Panc1 (cell line): ENCODE measurements around the gene EMID1. TPM values are rescaled to one million over a fixed set of nuclear protein-coding genes. Genes with fewer than 3 reads are reported as not detected.
"Not testable (repeated sequence)": the region's sequence is repeated elsewhere in the genome, so short reads cannot be mapped to it uniquely, and the experiment has no call there.

Experiments
- ATAC-seq: fragments of 200-7000 bp; cut with Tn5 transposase; 2 replicates; pipeline ENCODE4 v1.9.1; 2020; ENCODE audit warnings: mild to moderate bottlenecking, moderate library complexity
- BruUV-seq: library from RNA; stranded (reverse); fragments of 400-500 nt; replicated peaks from 2 replicates; lab custom pipeline; 2021; lab: Mats Ljungman, UMichigan
- CTCF ChIA-PET: fragments of 300-600 bp; sonication (Branson Sonifier 250); formaldehyde crosslinking; loops from one replicate; lab custom pipeline; 2022; ENCODE audit warnings: antibody characterized with exemption; lab: Charles Lee
- POLR2A ChIA-PET: fragments of 300-600 bp; sonication (Branson Sonifier 250); formaldehyde crosslinking; loops from one replicate; lab custom pipeline; 2022; ENCODE audit warnings: antibody characterized with exemption; lab: Charles Lee
- DNase-seq: peaks from one replicate; pipeline ENCODE4 v3.0.0-alpha.2; 2010; ENCODE audit warnings: low read depth, low spot score
- H3K27ac ChIP-seq: 2 replicates; pipeline ENCODE4 v1.5.1; 2011; ENCODE audit warnings: mild to moderate bottlenecking, low read length, inconsistent platforms
- H3K27me3 ChIP-seq: fragments of 200-500 bp; sonication (Bioruptor generic); 2 replicates; pipeline ENCODE4 v1.6.0; 2014; ENCODE audit warnings: low read length, inconsistent platforms; ENCODE audit not compliant: control insufficient read depth, insufficient read depth
- H3K36me3 ChIP-seq: fragments of 200-500 bp; sonication (Bioruptor generic); 2 replicates; pipeline ENCODE4 v1.5.1; 2014; ENCODE audit warnings: inconsistent platforms, mild to moderate bottlenecking, low read length, moderate library complexity; ENCODE audit not compliant: control insufficient read depth, insufficient read depth
- H3K4me1 ChIP-seq: 2 replicates; pipeline ENCODE4 v1.5.1; 2011; ENCODE audit warnings: inconsistent platforms, mild to moderate bottlenecking, low read length, moderate library complexity; ENCODE audit not compliant: control insufficient read depth, insufficient read depth
- H3K4me3 ChIP-seq, 2 experiments: 2 replicates each; pipeline ENCODE4 v1.5.1; 2011 to 2012; ENCODE audit warnings: low read depth in 2 of 2, low read length in 2 of 2, mild to moderate bottlenecking in 2 of 2, inconsistent platforms in 1 of 2, moderate library complexity in 1 of 2
- H3K9me3 ChIP-seq: fragments of 200-500 bp; sonication (Bioruptor generic); 2 replicates; pipeline ENCODE4 v1.5.1; 2014; ENCODE audit warnings: low read depth, mild to moderate bottlenecking, inconsistent platforms, low read length, moderate library complexity; ENCODE audit not compliant: control insufficient read depth, insufficient read depth
- CTCF ChIP-seq: fragments of 450-650 bp; IDR thresholded peaks from 2 replicates; pipeline ENCODE4 v1.5.1; 2017; ENCODE audit warnings: mild to moderate bottlenecking
- POLR2AphosphoS5 ChIP-seq: IDR thresholded peaks from 2 replicates; pipeline ENCODE4 v1.6.1; 2012; ENCODE audit warnings: mild to moderate bottlenecking, low read depth, low read length, moderate library complexity
- SIN3A ChIP-seq: IDR thresholded peaks from 2 replicates; pipeline ENCODE4 v1.6.1; 2012; ENCODE audit warnings: low read depth, mild to moderate bottlenecking, low read length, moderate library complexity, borderline replicate concordance; ENCODE audit not compliant: insufficient read depth
- TCF7L2 ChIP-seq: IDR thresholded peaks from 2 replicates; pipeline ENCODE4 v1.6.1; 2011; ENCODE audit warnings: mild to moderate bottlenecking, low read depth, low read length, inconsistent platforms
- in situ Hi-C: cut with HindIII; loops from 2 replicates; pipeline ENCODE4 v1.10.0; 2016; ENCODE audit warnings: low sequenced_read_pairs, low pct_unique_long_range_greater_than_20kb
- intact Hi-C: fragments of 100-400 bp; cut with micrococcal nuclease; formaldehyde crosslinking; loops from one replicate; pipeline ENCODE4 v1.10.0; 2022; ENCODE audit not compliant: unreplicated experiment
- total RNA-seq: library from RNA; stranded (reverse); gene quantifications from one replicate; pipeline ENCODE4 v1.2.1, GENCODE V29; 2021; ENCODE audit not compliant: unreplicated experiment
- TF ChIP-seq, protein P1 (sequence below), 2 experiments: IDR thresholded peaks; 2 replicates each; pipeline ENCODE4 v1.6.1; 2011 to 2012; ENCODE audit warnings: low read depth in 2 of 2, control low read depth in 1 of 2, low read length in 1 of 2, mild to moderate bottlenecking in 1 of 2, moderate library complexity in 1 of 2; ENCODE audit not compliant: insufficient read depth in 1 of 2

EMID1 gene
- total RNA-seq, 1 experiment from 2014 or later, result 1.1 TPM

DNA sequence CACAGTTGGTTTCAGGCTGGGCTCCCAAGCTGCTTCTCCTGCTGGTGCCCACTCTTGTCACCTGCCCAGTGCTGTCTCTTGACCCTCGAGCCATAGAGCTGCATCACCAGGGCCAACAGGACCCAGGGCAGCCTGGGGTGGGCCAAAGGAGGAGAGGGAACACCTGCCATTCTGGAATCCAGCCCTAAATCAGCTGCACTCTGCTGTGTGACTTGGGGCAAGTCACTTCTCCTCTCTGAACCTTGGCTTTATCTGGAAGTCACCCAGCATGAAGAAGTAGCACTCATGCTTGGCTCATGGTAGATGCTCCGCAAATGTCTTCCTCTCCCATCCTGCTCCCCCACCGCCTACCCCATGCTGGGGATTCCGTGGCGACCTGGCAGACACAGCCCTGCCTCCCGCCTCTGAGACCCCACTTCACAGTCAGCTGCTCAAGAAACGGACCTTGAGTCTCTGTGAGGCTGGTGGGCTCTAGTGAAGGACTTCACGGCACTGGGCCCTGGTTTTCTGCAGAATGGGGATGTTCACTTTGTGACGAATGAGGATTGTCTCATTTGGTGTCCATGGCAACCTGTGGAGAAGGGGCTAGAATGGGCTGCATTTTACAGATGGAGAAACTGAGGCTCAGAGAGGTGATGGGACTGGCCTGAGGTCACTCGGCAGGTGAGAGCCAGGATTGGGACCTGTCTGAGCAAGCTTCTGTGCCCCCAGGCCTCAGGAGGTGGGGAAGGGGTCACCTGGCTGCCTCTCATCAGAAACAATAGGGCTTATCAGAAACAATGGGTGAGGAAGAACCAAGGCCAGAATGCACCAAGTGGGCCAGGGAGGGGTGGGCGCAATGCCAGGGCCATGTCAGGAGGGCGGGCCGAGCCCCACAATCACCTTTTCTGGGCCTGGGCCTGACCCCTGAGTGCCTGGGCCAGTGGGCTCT lies 12.4 kb downstream of the EMID1 start:
- Histone ChIP-seq H3K27ac (no peak overlapping the region), H3K27me3 (no peaks in the 10 kb centered on the region), H3K4me3 (no peak overlapping the region), H3K36me3 (no peaks in the 10 kb centered on the region), H3K4me1 (peaks cover 8% of the 10 kb centered on the region), H3K9me3 (no peaks in the 10 kb centered on the region)
- no peak for ATAC-seq
- in situ Hi-C loops, result no loop called here
- BruUV-seq, result no TSS peak
- intact Hi-C loops, result no loop called here
- DNase-seq, result no peak
- TF ChIP-seq TCF7L2 (no peak), CTCF (no peak), POLR2AphosphoS5 (no peak), SIN3A (no peak)
- TF ChIP-seq, protein P1, sequence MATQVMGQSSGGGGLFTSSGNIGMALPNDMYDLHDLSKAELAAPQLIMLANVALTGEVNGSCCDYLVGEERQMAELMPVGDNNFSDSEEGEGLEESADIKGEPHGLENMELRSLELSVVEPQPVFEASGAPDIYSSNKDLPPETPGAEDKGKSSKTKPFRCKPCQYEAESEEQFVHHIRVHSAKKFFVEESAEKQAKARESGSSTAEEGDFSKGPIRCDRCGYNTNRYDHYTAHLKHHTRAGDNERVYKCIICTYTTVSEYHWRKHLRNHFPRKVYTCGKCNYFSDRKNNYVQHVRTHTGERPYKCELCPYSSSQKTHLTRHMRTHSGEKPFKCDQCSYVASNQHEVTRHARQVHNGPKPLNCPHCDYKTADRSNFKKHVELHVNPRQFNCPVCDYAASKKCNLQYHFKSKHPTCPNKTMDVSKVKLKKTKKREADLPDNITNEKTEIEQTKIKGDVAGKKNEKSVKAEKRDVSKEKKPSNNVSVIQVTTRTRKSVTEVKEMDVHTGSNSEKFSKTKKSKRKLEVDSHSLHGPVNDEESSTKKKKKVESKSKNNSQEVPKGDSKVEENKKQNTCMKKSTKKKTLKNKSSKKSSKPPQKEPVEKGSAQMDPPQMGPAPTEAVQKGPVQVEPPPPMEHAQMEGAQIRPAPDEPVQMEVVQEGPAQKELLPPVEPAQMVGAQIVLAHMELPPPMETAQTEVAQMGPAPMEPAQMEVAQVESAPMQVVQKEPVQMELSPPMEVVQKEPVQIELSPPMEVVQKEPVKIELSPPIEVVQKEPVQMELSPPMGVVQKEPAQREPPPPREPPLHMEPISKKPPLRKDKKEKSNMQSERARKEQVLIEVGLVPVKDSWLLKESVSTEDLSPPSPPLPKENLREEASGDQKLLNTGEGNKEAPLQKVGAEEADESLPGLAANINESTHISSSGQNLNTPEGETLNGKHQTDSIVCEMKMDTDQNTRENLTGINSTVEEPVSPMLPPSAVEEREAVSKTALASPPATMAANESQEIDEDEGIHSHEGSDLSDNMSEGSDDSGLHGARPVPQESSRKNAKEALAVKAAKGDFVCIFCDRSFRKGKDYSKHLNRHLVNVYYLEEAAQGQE (IDR thresholded peaks at IDR 0.05; ENCODE audit: insufficient read depth in 1 of 2, low read depth in 2 of 2, low read length in 1 of 2), result no peak
- POLR2A ChIA-PET, result no interaction called here
- CTCF ChIA-PET, result no interaction called here

DNA sequence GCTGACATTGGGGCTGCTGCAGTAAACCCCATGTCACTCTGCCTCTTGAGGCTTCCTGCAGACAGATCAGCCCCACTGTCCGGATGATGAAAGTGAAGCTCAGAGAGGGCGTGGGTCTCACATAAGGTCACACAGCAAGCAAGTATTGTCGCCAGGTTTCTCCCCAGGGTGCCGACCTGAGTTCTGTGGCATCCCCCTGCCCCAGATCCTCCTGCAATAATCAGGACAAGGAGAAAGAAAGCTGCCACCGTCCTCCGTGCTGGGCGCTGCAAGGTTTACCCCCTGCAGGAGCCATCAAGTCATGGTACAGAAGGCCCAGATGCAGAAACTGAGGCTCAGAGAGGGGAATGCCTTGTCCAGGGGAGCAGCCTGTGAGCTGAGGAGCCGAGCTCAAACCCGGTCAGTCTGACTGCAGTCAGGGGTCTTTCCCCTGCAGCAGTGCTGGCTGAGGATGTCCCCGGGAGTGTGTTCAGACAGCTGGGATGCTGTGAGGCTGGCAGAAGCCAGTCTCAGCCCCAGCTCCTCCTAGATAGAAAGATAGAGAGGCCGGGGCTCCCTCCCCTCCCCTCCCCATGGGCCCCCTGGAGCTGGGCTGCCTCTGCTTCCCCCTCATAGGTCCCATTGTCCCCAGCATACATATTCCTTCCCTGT lies 13.2 kb downstream of the EMID1 start:
- no TSS peak for BruUV-seq
- no peak overlapping the region for H3K4me3 ChIP-seq
- no peaks in the 10 kb centered on the region for H3K9me3 ChIP-seq
- H3K4me1 ChIP-seq, result peaks cover 8% of the 10 kb centered on the region
- ChIA-PET POLR2A (interaction anchor here (0.5 to 0.6 kb wide), 2 partner anchors 11 to 96 kb away, joined by 4 to 12 read pairs; no protein-coding TSS in a partner anchor), CTCF (no interaction called here)
- no peaks in the 10 kb centered on the region for H3K36me3 ChIP-seq
- intact Hi-C loops (no loop called here), in situ Hi-C loops (no loop called here)
- ATAC-seq (no peak), DNase-seq (no peak)
- no peaks in the 10 kb centered on the region for H3K27me3 ChIP-seq
- no peak for TF ChIP-seq SIN3A
- no peak for TF ChIP-seq TCF7L2
- TF ChIP-seq, protein P1 (IDR thresholded peaks at IDR 0.05; ENCODE audit: insufficient read depth in 1 of 2, low read depth in 2 of 2, low read length in 1 of 2), result no peak
- no peak for TF ChIP-seq POLR2AphosphoS5
- TF ChIP-seq CTCF, result no peak
- H3K27ac ChIP-seq, result no peak overlapping the region

GRCh38 chr22:29219409-29219782 lies 13.7 kb downstream of the EMID1 start:
- in situ Hi-C loops, DNase-seq, intact Hi-C loops, H3K9me3 ChIP-seq, POLR2A ChIA-PET, ATAC-seq, H3K4me1 ChIP-seq, H3K36me3 ChIP-seq, H3K27me3 ChIP-seq, H3K27ac ChIP-seq, BruUV-seq, CTCF ChIA-PET, H3K4me3 ChIP-seq: not testable (repeated sequence)
